ENCODE measurements around the gene PITX2. TPM values are rescaled to one million over a fixed set of nuclear protein-coding genes. Genes with fewer than 3 reads are reported as not detected.

PITX2 gene
- total RNA-seq, 1 donor from 2014 or later: not detected

DNA sequence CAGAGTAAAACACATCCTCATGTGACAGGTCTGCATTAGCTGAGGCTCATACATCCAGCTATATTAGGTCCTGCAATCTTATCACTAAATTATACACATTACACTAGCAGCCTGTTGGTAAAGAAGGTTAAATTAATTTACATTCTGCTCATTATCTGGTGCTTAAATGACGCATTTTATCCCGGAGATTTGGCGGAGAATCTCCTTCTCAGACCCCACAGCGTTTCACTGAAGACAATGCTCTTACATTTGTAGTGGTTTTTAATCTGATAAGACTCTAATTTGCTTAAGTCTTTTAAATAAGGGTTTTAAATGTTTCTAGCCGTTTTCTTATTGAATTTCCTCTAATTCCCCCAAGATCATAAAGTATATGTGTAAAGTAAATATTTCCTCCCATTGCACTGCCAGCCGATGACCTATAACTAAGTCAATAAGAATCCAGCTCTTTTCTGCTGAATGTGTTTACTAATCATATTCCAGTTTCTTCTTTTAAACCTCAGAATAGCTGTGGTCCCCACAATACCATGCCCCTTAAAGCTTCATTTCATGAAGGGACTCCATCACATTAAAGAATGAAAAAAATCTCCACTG lies 2.1 kb upstream of the PITX2 start:
- no peak for DNase-seq (ENCODE audit: low spot score)

DNA sequence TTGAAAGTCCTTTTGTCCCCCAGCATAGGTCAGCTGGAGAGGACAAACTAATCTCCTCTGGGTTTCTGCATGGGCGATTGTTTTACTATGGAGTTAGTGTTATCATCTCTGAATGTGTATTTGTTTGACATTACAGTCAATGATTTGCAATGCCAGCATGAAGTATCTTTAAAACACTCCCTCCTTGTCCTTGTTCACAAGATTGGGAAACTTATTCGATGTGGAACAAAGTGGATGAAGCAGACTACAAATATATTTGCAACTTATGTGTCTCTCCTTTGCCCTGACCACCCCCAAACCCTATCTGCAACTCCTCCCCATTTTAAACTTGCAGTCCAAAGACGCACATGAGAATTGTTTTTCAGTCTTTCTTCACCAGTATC lies 1.5 kb upstream of the PITX2 start:
- DNase-seq (ENCODE audit: low spot score): no peak

- DNase-seq (ENCODE audit: low spot score): no peak
Observed at GRCh38 chr4:110623718-110624397, 981 bp upstream of the PITX2 start.

GRCh38 chr4:110621839-110622751 lies 782 bp downstream of the PITX2 start:
- no peak for DNase-seq (ENCODE audit: low spot score)

GRCh38 chr4:110621328-110621812 lies 1.5 kb downstream of the PITX2 start:
- DNase-seq (ENCODE audit: low spot score): no peak

- DNase-seq (ENCODE audit: low spot score): peak; percentile 89
Observed at GRCh38 chr4:110620691-110621327, 2.1 kb downstream of the PITX2 start.

GRCh38 chr4:110620322-110620690 lies 2.6 kb downstream of the PITX2 start:
- DNase-seq (ENCODE audit: low spot score): no peak

DNA sequence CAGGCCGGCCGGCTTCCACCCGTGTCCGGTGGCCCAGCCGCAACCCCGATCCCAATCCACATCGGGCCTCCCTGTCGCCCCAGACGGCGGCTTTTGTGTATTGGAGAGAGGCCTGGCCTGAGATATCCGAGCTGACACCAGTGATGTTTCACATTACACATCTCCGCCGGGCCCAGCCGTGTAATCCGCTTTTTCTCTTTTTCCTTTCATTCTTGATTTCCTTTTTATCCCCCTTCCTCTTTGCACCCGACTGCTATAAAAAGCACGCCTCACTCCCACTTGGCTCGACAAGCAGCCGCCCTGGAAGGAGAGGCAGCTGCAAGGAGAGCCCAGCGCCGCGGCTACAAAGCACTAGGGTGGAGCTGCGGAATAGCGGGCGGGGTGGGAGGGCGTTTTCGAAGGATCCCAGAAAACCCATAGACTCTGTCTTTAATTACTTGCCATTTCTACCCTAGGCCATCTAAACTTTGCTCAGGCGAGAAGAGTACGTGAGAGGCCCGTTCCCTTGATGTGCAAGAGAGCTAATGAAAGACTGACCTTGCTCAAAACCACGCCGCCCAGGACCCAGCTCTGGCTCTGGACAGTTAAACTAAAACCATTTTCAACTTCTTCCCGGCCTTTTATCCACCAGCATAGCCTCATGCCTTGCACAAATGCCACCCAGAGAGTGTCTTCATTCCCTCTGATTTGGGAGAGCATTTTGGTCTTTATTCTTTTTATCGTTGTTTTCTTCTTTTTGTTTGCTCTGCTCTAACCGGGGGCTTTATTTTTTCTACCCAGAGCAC lies 3.2 kb downstream of the PITX2 start:
- DNase-seq (ENCODE audit: low spot score): no peak

DNA sequence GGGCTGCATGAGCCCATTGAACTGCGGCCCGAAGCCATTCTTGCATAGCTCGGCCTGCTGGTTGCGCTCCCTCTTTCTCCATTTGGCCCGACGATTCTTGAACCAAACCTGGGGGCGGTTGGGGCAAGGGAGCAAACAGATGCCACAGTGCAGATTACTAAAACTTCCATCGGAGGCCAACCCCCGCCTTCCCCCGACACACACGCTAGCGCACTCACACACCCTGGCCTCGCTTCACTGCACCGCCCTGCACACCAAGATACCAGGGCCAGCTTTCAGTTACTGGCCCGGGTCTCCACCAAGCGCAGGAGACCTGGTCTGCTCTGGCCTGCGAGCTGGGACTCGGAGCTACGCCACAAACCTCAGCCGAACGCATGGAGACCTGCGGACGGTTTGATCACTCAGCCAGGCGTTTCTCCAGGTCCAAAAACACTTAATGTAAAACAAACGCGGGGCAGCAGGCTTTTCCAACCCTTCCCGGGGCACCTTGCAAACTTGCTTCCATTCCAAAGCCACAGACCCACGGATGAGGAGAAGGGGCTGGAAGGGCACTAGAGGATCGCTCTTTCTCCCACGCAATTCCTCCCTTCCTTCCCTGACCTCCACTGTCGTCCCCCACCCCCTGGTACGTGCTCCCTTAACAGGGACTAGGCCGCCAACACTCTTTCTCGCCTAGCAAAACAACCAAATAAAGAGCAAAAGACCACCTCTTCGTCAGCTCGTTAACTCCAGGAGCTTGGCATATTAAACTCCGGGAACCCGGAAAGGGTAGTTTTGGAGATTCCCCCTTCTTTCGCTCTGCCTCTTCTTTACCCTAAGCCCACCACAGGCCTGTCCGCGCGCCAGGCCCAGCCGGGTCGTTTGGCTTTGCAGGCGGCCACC lies 4.1 kb downstream of the PITX2 start:
- DNase-seq (ENCODE audit: low spot score): no peak

DNA sequence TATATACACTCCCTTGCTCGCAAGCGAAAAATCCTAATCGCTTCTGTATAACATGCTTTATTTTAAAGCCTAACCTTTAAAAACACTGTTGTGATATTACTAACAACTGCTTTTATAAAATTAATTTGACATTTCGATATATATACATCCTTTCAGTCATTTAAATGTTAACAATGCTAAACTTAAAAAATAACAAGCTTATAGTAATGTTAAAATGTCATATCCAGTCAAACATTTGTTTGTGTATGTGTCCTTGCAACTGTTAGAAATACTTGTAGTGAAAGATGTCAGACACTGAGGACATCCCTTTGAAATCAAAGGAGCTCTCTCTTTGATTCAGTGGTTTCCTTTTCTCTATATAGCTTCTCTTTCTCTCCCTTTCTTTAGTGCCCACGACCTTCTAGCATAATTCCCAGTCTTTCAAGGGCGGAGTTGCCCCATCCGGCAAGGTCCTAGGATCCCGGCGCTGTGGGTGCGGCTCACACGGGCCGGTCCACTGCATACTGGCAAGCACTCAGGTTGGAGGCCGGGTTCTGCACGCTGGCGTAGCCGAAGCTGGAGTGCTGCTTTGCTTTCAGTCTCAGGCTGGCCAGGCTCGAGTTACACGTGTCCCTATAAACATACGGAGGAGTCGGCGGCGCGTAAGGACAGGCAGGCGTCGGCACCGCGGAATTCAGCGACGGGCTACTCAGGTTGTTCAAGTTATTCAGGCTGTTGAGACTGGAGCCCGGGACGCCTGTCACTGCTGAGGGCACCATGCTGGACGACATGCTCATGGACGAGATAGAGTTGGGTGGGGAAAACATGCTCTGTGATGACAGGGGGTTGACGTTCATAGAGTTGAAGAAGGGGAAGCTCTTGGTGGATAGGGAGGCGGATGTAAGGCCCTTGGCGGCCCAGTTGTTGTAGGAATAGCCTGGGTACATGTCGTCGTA lies 5.0 kb downstream of the PITX2 start:
- DNase-seq (ENCODE audit: low spot score): no peak

- no peak for DNase-seq (ENCODE audit: low spot score)
Observed at GRCh38 chr4:110617075-110617640, 5.7 kb downstream of the PITX2 start.

- DNase-seq (ENCODE audit: low spot score): no peak
Observed at GRCh38 chr4:110616238-110617074, 6.4 kb downstream of the PITX2 start.

GRCh38 chr4:110615353-110616237 lies 7.3 kb downstream of the PITX2 start:
- no peak for DNase-seq (ENCODE audit: low spot score)

GRCh38 chr4:110614976-110615352 lies 7.9 kb downstream of the PITX2 start:
- DNase-seq (ENCODE audit: low spot score): no peak

DNA sequence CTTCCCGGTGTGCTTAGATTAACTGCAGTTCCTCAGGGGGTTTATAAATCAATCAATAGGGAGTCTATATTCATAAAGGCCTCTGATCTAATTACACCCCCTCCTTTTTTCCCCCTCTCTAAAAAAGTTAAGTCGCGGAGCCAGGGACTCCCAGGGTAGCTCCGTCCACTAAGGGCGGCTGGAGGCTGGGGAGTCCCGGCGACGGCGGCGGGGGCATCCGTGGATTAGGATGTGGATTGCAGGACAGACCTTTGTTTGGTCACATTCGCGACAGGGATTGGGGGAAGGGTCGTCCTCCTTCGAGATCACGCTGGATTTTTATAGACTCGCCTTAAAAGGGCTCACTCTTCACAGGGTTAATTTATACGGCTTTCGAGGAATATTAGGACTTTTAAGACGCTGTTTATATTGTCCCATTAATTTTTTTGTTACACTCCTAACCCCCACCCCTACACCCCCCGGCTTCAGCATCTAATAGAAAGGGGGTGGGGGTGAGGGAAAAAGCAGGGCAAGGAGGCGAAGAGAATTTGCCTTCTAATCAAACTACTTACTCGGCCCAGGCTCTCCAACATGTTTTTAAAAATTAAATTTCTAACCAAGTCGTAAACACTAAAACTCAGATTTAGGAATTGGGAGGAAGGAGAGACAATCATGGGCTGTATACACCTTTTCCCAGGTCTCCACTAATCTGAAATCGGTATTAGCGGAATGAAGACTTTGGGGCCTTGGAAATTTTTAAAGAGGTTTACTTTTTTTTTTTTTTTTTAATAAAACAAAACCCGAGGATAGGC lies 8.5 kb downstream of the PITX2 start:
- DNase-seq (ENCODE audit: low spot score): no peak

GRCh38 chr4:110613745-110614144 lies 9.1 kb downstream of the PITX2 start:
- DNase-seq (ENCODE audit: low spot score): no peak
